Keratinocyte (primary cell): Measurements from ENCODE around the gene UCN3. TPM values are rescaled to one million over a fixed set of nuclear protein-coding genes. Genes with fewer than 3 reads are reported as not detected.

Experiments
- DNase-seq: peaks from one replicate; pipeline ENCODE4 v3.0.0-alpha.2; 2011; ENCODE audit warnings: low read depth, missing footprints, low spot score
- FAIRE-seq: peaks from 2 replicates; lab custom pipeline; 2011; peaks lifted over from hg19 to GRCh38; lab: Jason Lieb, UNC
- H2AFZ ChIP-seq: 2 replicates; pipeline ENCODE4 v1.6.0; 2012; ENCODE audit warnings: low read length, control low read depth, inconsistent platforms; ENCODE audit not compliant: control insufficient read depth
- H3K27ac ChIP-seq: 2 replicates; pipeline ENCODE4 v1.5.1; 2011; ENCODE audit warnings: low read length; ENCODE audit not compliant: control insufficient read depth, insufficient read depth
- H3K27me3 ChIP-seq: 3 replicates; pipeline ENCODE4 v1.6.0; 2011; ENCODE audit warnings: low read length; ENCODE audit not compliant: control insufficient read depth, insufficient read depth; ENCODE audit errors: extremely low read depth
- H3K36me3 ChIP-seq, 2 experiments: 2 replicates in 1 of 2; 3 replicates in 1 of 2; pipeline ENCODE4 v1.5.1; 2011; ENCODE audit warnings: low read length in 2 of 2, mild to moderate bottlenecking in 1 of 2; ENCODE audit not compliant: control insufficient read depth in 2 of 2, insufficient read depth in 2 of 2; ENCODE audit errors: extremely low read depth in 1 of 2
- H3K4me1 ChIP-seq: 3 replicates; pipeline ENCODE4 v1.5.1; 2011; ENCODE audit warnings: low read length; ENCODE audit not compliant: control insufficient read depth, insufficient read depth; ENCODE audit errors: extremely low read depth
- H3K4me2 ChIP-seq: 3 replicates; pipeline ENCODE4 v1.6.0; 2011; ENCODE audit warnings: low read depth, low read length; ENCODE audit not compliant: control insufficient read depth, insufficient read depth; ENCODE audit errors: extremely low read depth
- H3K4me3 ChIP-seq, 3 experiments: fragments of 200-600 bp in 1 of 3; sonication (generic) in 1 of 3; 2 replicates in 2 of 3; 3 replicates in 1 of 3; pipeline ENCODE4 v1.5.1; 2011 to 2016; ENCODE audit warnings: low read length in 3 of 3, mild to moderate bottlenecking in 3 of 3, control low read depth in 2 of 3, inconsistent platforms in 1 of 3, low read depth in 1 of 3, mixed read lengths in 1 of 3, mixed run types in 1 of 3, moderate library complexity in 1 of 3; ENCODE audit not compliant: control insufficient read depth in 2 of 3, insufficient read depth in 2 of 3; ENCODE audit errors: extremely low read depth in 1 of 3
- H3K79me2 ChIP-seq: 2 replicates; pipeline ENCODE4 v1.6.0; 2012; ENCODE audit warnings: low read length; ENCODE audit not compliant: control insufficient read depth, insufficient read depth
- H3K9ac ChIP-seq: 3 replicates; pipeline ENCODE4 v1.6.0; 2011; ENCODE audit warnings: low read length; ENCODE audit not compliant: control insufficient read depth, insufficient read depth; ENCODE audit errors: extremely low read depth
- H3K9me1 ChIP-seq: 3 replicates; pipeline ENCODE4 v1.6.0; 2011; ENCODE audit warnings: low read length; ENCODE audit not compliant: control insufficient read depth, insufficient read depth; ENCODE audit errors: extremely low read depth
- H3K9me3 ChIP-seq: 2 replicates; pipeline ENCODE4 v1.5.1; 2012; ENCODE audit warnings: low read depth, low read length; ENCODE audit not compliant: control insufficient read depth
- H4K20me1 ChIP-seq: 3 replicates; pipeline ENCODE4 v1.6.0; 2011; ENCODE audit warnings: low read length; ENCODE audit not compliant: control insufficient read depth, insufficient read depth; ENCODE audit errors: extremely low read depth
- EZH2 ChIP-seq: IDR thresholded peaks from one replicate; pipeline ENCODE4 v1.6.1; 2012; ENCODE audit warnings: inconsistent platforms, mild to moderate bottlenecking, low read length, moderate library complexity
- dilution Hi-C: fragments of 300-500 bp; cut with MboI; formaldehyde crosslinking; loops from one replicate; pipeline ENCODE4 v1.7.0; 2020; ENCODE audit warnings: low sequenced_read_pairs; ENCODE audit not compliant: extremely low pct_ligation_motif_present
- polyA plus RNA-seq, 5 experiments: library from polyadenylated mRNA; depleted of rRNA in 3 of 5; stranded (reverse) in 3 of 5; stranded (forward) in 1 of 5; unstranded in 1 of 5; fragments of >200 nt; gene quantifications; 1 replicate in 1 of 5; 2 replicates in 3 of 5; 3 replicates in 1 of 5; pipeline versions ENCODE4 v1.2.1 to v1.2.3, GENCODE V29; 2011 to 2012; ENCODE audit warnings: missing spikeins in 2 of 5, low read depth in 1 of 5, low replicate concordance in 1 of 5
- TF ChIP-seq, protein P1 (sequence below), 3 experiments: IDR thresholded peaks in 1 of 3; conservative IDR thresholded peaks in 1 of 3; optimal IDR thresholded peaks in 1 of 3; 2 replicates in 2 of 3; 3 replicates in 1 of 3; pipeline versions ENCODE3 to v1.5.1; 2011; ENCODE audit warnings: low read length in 3 of 3, mild to moderate bottlenecking in 3 of 3, moderate library complexity in 2 of 3, control low read depth in 1 of 3, inconsistent platforms in 1 of 3; ENCODE audit not compliant: insufficient read depth in 2 of 3; ENCODE audit errors: extremely low read depth in 1 of 3

The UCN3 gene
- polyA plus RNA-seq, 1 donor (not counting 4 experiments of a cell fraction or from before 2014, with no cell fraction given): not detected

DNA sequence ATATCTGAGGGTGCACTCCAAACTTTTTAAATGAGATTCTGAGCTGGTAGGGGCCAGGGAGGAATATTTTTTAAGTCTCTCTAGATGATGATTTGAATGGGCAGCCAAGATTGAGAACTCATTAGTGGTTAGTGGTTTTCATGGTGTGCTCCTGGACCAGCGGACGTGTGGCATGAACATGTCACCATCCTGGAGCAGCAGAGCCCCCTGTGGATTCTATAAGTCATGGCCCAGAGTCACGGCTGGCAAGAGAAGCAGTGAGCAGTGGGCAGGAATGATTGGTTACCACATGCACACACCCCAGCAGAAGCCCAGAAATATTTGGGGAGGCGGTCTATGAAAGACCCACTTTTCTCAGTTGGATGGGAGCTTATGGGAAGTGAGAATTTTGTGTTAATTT lies 21.2 kb upstream of the UCN3 start:
- Histone ChIP-seq H3K79me2 (no peaks in the 10 kb centered on the region), H3K4me3 (no peak overlapping the region), H3K9me1 (no peaks in the 10 kb centered on the region), H3K36me3 (no peaks in the 10 kb centered on the region), H4K20me1 (no peaks in the 10 kb centered on the region), H2AFZ (no peak overlapping the region), H3K27ac (no peak overlapping the region), H3K4me2 (no peak overlapping the region), H3K27me3 (no peaks in the 10 kb centered on the region), H3K9ac (no peak overlapping the region), H3K4me1 (no peaks in the 10 kb centered on the region), H3K9me3 (no peaks in the 10 kb centered on the region)
- FAIRE-seq: no peak
- no peak for DNase-seq
- TF ChIP-seq, protein P1, sequence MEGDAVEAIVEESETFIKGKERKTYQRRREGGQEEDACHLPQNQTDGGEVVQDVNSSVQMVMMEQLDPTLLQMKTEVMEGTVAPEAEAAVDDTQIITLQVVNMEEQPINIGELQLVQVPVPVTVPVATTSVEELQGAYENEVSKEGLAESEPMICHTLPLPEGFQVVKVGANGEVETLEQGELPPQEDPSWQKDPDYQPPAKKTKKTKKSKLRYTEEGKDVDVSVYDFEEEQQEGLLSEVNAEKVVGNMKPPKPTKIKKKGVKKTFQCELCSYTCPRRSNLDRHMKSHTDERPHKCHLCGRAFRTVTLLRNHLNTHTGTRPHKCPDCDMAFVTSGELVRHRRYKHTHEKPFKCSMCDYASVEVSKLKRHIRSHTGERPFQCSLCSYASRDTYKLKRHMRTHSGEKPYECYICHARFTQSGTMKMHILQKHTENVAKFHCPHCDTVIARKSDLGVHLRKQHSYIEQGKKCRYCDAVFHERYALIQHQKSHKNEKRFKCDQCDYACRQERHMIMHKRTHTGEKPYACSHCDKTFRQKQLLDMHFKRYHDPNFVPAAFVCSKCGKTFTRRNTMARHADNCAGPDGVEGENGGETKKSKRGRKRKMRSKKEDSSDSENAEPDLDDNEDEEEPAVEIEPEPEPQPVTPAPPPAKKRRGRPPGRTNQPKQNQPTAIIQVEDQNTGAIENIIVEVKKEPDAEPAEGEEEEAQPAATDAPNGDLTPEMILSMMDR (optimal IDR thresholded peaks at IDR 0.05 in 1 of 3, IDR thresholded peaks at IDR 0.05 in 1 of 3, conservative IDR thresholded peaks at IDR 0.05 in 1 of 3; ENCODE audit: extremely low read depth in 1 of 3, insufficient read depth in 2 of 3, low read length in 3 of 3): peak in 1 of 3 experiments; percentile 9
- TF ChIP-seq EZH2: no peak
- dilution Hi-C loops: no loop called here

DNA sequence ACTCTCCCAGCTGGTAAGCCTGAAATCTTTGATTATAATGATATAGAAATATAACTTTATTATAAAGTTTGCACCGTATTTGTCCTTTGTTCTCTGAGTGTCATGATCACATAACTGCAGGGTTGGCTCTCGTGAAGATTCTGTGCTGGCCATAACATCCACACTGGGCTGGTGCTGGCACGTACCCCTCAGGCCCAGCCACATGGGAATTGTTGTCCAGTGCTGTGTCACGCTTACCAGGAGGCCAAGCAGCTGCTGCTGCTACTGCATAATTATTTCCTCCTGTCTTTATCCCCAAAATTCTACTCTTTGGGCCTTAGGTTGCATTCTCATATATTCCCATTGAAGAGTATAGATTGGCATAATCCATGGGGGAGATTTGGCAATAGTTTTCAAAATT lies 20.8 kb upstream of the UCN3 start:
- H3K27ac ChIP-seq: no peak overlapping the region
- H3K9me1 ChIP-seq: no peaks in the 10 kb centered on the region
- dilution Hi-C loops: no loop called here
- H3K4me2 ChIP-seq: no peak overlapping the region
- no peak overlapping the region for H3K9ac ChIP-seq
- FAIRE-seq (no peak), DNase-seq (no peak)
- H3K4me3 ChIP-seq: no peak overlapping the region
- H3K36me3 ChIP-seq: no peaks in the 10 kb centered on the region
- H3K4me1 ChIP-seq: no peaks in the 10 kb centered on the region
- no peaks in the 10 kb centered on the region for H3K27me3 ChIP-seq
- no peaks in the 10 kb centered on the region for H4K20me1 ChIP-seq
- no peaks in the 10 kb centered on the region for H3K9me3 ChIP-seq
- no peaks in the 10 kb centered on the region for H3K79me2 ChIP-seq
- no peak for TF ChIP-seq EZH2
- TF ChIP-seq, protein P1 (optimal IDR thresholded peaks at IDR 0.05 in 1 of 3, IDR thresholded peaks at IDR 0.05 in 1 of 3, conservative IDR thresholded peaks at IDR 0.05 in 1 of 3; ENCODE audit: extremely low read depth in 1 of 3, insufficient read depth in 2 of 3, low read length in 3 of 3): no peak
- H2AFZ ChIP-seq: no peak overlapping the region
